ENCODE measurements around the gene P3H2.

Gene P3H2

GRCh38 chr3:190008432-190008831, 112.3 kb downstream of the P3H2 start:
- DNase-seq (ENCODE audit: low read depth): no peak
- no peak for TF ChIP-seq CTCF (IDR thresholded peaks at IDR 0.05; ENCODE audit: low read depth, low read length)
- no peak for TF ChIP-seq MAX (IDR thresholded peaks at IDR 0.05; ENCODE audit: low read depth, low read length)
- TF ChIP-seq MYC (IDR thresholded peaks at IDR 0.05; ENCODE audit: low read depth, low read length): no peak
- TF ChIP-seq POLR2A (IDR thresholded peaks at IDR 0.05; ENCODE audit: extremely low read depth, insufficient read length): no peak
- H3K4me3 ChIP-seq (ENCODE audit: low read depth, low read length): no peak overlapping the region

- no peak for DNase-seq (ENCODE audit: low read depth)
- H3K4me3 ChIP-seq (ENCODE audit: low read depth, low read length): no peak overlapping the region
- TF ChIP-seq MAX (IDR thresholded peaks at IDR 0.05; ENCODE audit: low read depth, low read length) (no peak), MYC (IDR thresholded peaks at IDR 0.05; ENCODE audit: low read depth, low read length) (no peak), POLR2A (IDR thresholded peaks at IDR 0.05; ENCODE audit: extremely low read depth, insufficient read length) (no peak), CTCF (IDR thresholded peaks at IDR 0.05; ENCODE audit: low read depth, low read length) (no peak)
Measured at GRCh38 chr3:190005343-190006113, 115.2 kb downstream of the P3H2 start.

GRCh38 chr3:190004656-190005055, 116.0 kb downstream of the P3H2 start:
- TF ChIP-seq MAX (IDR thresholded peaks at IDR 0.05; ENCODE audit: low read depth, low read length) (no peak), CTCF (IDR thresholded peaks at IDR 0.05; ENCODE audit: low read depth, low read length) (no peak)
- DNase-seq (ENCODE audit: low read depth): no peak
- no peak overlapping the region for H3K4me3 ChIP-seq (ENCODE audit: low read depth, low read length)

- DNase-seq (ENCODE audit: low read depth): no peak
- no peak overlapping the region for H3K4me3 ChIP-seq (ENCODE audit: low read depth, low read length)
- no peak for TF ChIP-seq POLR2A (IDR thresholded peaks at IDR 0.05; ENCODE audit: extremely low read depth, insufficient read length)
- TF ChIP-seq MYC (IDR thresholded peaks at IDR 0.05; ENCODE audit: low read depth, low read length): no peak
- no peak for TF ChIP-seq MAX (IDR thresholded peaks at IDR 0.05; ENCODE audit: low read depth, low read length)
- TF ChIP-seq CTCF (IDR thresholded peaks at IDR 0.05; ENCODE audit: low read depth, low read length): no peak
Measured at GRCh38 chr3:190003681-190004123, 117.0 kb downstream of the P3H2 start.

- DNase-seq (ENCODE audit: low read depth): no peak
- no peak overlapping the region for H3K4me3 ChIP-seq (ENCODE audit: low read depth, low read length)
- no peak for TF ChIP-seq CTCF (IDR thresholded peaks at IDR 0.05; ENCODE audit: low read depth, low read length)
- TF ChIP-seq MAX (IDR thresholded peaks at IDR 0.05; ENCODE audit: low read depth, low read length): no peak
- TF ChIP-seq MYC (IDR thresholded peaks at IDR 0.05; ENCODE audit: low read depth, low read length): no peak
- TF ChIP-seq POLR2A (IDR thresholded peaks at IDR 0.05; ENCODE audit: extremely low read depth, insufficient read length): no peak
Measured at GRCh38 chr3:190003068-190003467, 117.6 kb downstream of the P3H2 start.

Data from NB4 (cell line).